Measurements from ENCODE around the gene TRIM14.
"Not testable (repeated sequence)": the region's sequence is repeated elsewhere in the genome, so short reads cannot be mapped to it uniquely, and the experiment has no call there.

The TRIM14 gene

GRCh38 chr9:98104445-98104881 is 14.6 kb downstream of the TRIM14 start:
- DNase-seq, result no peak

GRCh38 chr9:98101868-98102273 is 17.2 kb downstream of the TRIM14 start:
- no peak for DNase-seq

- DNase-seq, result no peak
Measured at GRCh38 chr9:98101416-98101815, 17.6 kb downstream of the TRIM14 start.

GRCh38 chr9:98100456-98100855 is 18.6 kb downstream of the TRIM14 start:
- DNase-seq, result no peak

GRCh38 chr9:98099898-98100297 is 19.1 kb downstream of the TRIM14 start:
- DNase-seq, result no peak

- no peak for DNase-seq
Measured at GRCh38 chr9:98099346-98099745, 19.7 kb downstream of the TRIM14 start.

GRCh38 chr9:98097836-98098235 is 21.2 kb downstream of the TRIM14 start:
- DNase-seq, result no peak

- no peak for DNase-seq
Measured at GRCh38 chr9:98096091-98096490, 22.9 kb downstream of the TRIM14 start.

GRCh38 chr9:98095401-98095800 is 23.6 kb downstream of the TRIM14 start:
- DNase-seq, result no peak

- DNase-seq, result no peak
Measured at GRCh38 chr9:98094851-98095250, 24.2 kb downstream of the TRIM14 start.

- DNase-seq, result no peak
Measured at GRCh38 chr9:98094316-98094715, 24.7 kb downstream of the TRIM14 start.

GRCh38 chr9:98092613-98092931 is 26.4 kb downstream of the TRIM14 start:
- DNase-seq, result no peak

- no peak for DNase-seq
Measured at GRCh38 chr9:98091735-98092612, 27.0 kb downstream of the TRIM14 start.

- not testable (repeated sequence) for DNase-seq
Measured at GRCh38 chr9:98090674-98091073, 28.3 kb downstream of the TRIM14 start.

- DNase-seq, result peak; percentile 74
Measured at GRCh38 chr9:98087420-98088354, 31.3 kb downstream of the TRIM14 start.

GRCh38 chr9:98086461-98086860 is 32.6 kb downstream of the TRIM14 start:
- DNase-seq, result no peak

- DNase-seq, result no peak
Measured at GRCh38 chr9:98085944-98086343, 33.1 kb downstream of the TRIM14 start.

- no peak for DNase-seq
Measured at GRCh38 chr9:98085058-98085457, 34.0 kb downstream of the TRIM14 start.

GRCh38 chr9:98084396-98084795 is 34.6 kb downstream of the TRIM14 start:
- DNase-seq, result no peak

- DNase-seq, result no peak
Measured at GRCh38 chr9:98083566-98084183, 35.3 kb downstream of the TRIM14 start.

- no peak for DNase-seq
Measured at GRCh38 chr9:98083061-98083501, 35.9 kb downstream of the TRIM14 start.

GRCh38 chr9:98081477-98082219 is 37.4 kb downstream of the TRIM14 start:
- DNase-seq, result no peak

GRCh38 chr9:98080780-98081179 is 38.2 kb downstream of the TRIM14 start:
- no peak for DNase-seq

Data from left hindlimb (tissue), 1 donor.